Nephron (organoid): Measurements from ENCODE around the gene LPCAT1.

Experiments
- H3K27ac Mint-ChIP-seq, 3 experiments: 2 replicates each; pipeline ENCODE4 v1.8.0; 2020; ENCODE audit warnings: mixed read lengths in 3 of 3, mild to moderate bottlenecking in 2 of 3, moderate library complexity in 1 of 3
- H3K27me3 Mint-ChIP-seq: 2 replicates; pipeline ENCODE4 v1.8.0; 2021; ENCODE audit warnings: low read depth, mild to moderate bottlenecking, moderate library complexity, mixed read lengths
- H3K36me3 Mint-ChIP-seq: 2 replicates; pipeline ENCODE4 v1.8.0; 2020; ENCODE audit warnings: low read depth, mixed read lengths
- H3K4me1 Mint-ChIP-seq: 2 replicates; pipeline ENCODE4 v1.8.0; 2020; ENCODE audit warnings: mixed read lengths
- H3K4me3 Mint-ChIP-seq, 3 experiments: 2 replicates each; pipeline ENCODE4 v1.8.0; 2020; ENCODE audit warnings: mild to moderate bottlenecking in 3 of 3, mixed read lengths in 3 of 3, moderate library complexity in 2 of 3
- H3K9me3 Mint-ChIP-seq: 2 replicates; pipeline ENCODE4 v1.8.0; 2020; ENCODE audit warnings: mixed read lengths
- CTCF ChIP-seq, 3 experiments: fragments of 200-600 bp; sonication (generic); IDR thresholded peaks; one replicate each; pipeline ENCODE4 v1.5.0; 2021; ENCODE audit warnings: antibody characterized with exemption in 3 of 3; ENCODE audit not compliant: unreplicated experiment in 3 of 3

LPCAT1 gene

DNA sequence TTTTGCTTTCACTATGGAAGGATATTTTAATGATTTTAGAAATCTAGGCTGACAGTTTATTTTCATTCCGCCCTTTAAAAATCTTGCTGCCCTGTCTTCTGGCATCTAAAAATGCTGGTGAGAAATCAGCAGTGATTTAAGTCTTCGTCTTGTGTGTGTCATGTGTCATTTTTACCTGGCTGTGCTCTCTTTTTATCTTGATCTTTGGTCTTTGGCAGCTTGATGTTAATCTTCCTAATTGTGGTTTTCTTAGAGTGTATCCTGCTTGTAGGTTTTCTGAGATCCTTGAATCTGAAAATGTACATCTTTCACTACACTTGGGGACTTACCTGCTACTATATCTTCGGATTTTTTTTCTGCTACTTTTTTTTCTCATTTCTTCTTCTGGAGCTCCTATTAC, 11.9 kb upstream of the LPCAT1 start:
- Mint-ChIP-seq H3K36me3 (no peaks in the 10 kb centered on the region), H3K27me3 (peaks cover 30% of the 10 kb centered on the region), H3K4me1 (no peaks in the 10 kb centered on the region), H3K4me3 (no peak overlapping the region), H3K9me3 (no peaks in the 10 kb centered on the region), H3K27ac (no peak overlapping the region)
- TF ChIP-seq CTCF (IDR thresholded peaks at IDR 0.05; ENCODE audit: unreplicated experiment in 3 of 3) = no peak

DNA sequence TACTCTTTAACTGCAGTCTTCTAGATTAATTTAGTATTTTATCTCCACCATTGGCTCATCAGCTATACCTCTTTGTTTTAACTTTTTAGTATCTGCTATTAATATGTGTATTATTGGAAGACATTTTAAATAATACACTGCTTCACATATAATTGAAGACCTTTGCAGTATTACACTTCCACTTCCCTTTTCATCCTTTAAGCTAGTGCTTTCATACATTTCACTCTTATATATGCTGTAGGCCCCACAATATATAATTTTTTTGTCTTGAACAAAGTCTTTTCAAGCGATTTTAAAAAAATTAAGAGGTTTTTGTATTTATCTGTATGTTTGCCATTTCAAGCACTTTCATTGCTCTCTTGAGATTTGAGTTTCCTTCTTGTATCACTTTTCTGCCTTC, 8.6 kb upstream of the LPCAT1 start:
- no peaks in the 10 kb centered on the region for H3K36me3 Mint-ChIP-seq
- H3K4me3 Mint-ChIP-seq = no peak overlapping the region
- H3K27ac Mint-ChIP-seq = no peak overlapping the region
- no peaks in the 10 kb centered on the region for H3K4me1 Mint-ChIP-seq
- TF ChIP-seq CTCF (IDR thresholded peaks at IDR 0.05; ENCODE audit: unreplicated experiment in 3 of 3) = no peak
- peaks cover 39% of the 10 kb centered on the region for H3K27me3 Mint-ChIP-seq
- H3K9me3 Mint-ChIP-seq = no peaks in the 10 kb centered on the region

GRCh38 chr5:1529498-1529897, 5.7 kb upstream of the LPCAT1 start:
- no peaks in the 10 kb centered on the region for H3K9me3 Mint-ChIP-seq
- no peak for TF ChIP-seq CTCF (IDR thresholded peaks at IDR 0.05; ENCODE audit: unreplicated experiment in 3 of 3)
- peaks cover 21% of the 10 kb centered on the region for H3K27me3 Mint-ChIP-seq
- no peaks in the 10 kb centered on the region for H3K36me3 Mint-ChIP-seq
- H3K4me1 Mint-ChIP-seq = no peaks in the 10 kb centered on the region
- no peak overlapping the region for H3K4me3 Mint-ChIP-seq
- no peak overlapping the region for H3K27ac Mint-ChIP-seq

- Mint-ChIP-seq H3K27ac (peak overlapping the region in 1 of 3 experiments; percentile 15), H3K4me1 (peaks cover 2% of the 10 kb centered on the region), H3K9me3 (no peaks in the 10 kb centered on the region), H3K36me3 (no peaks in the 10 kb centered on the region), H3K4me3 (peak overlapping the region in 2 of 3 experiments; percentile 0 to 3), H3K27me3 (peaks cover 17% of the 10 kb centered on the region)
- no peak for TF ChIP-seq CTCF (IDR thresholded peaks at IDR 0.05; ENCODE audit: unreplicated experiment in 3 of 3)
Observed at GRCh38 chr5:1527533-1528205, 3.9 kb upstream of the LPCAT1 start.

- H3K4me3 Mint-ChIP-seq = peak overlapping the region in 2 of 3 experiments; percentile 25 to 36
- peaks cover 14% of the 10 kb centered on the region for H3K27me3 Mint-ChIP-seq
- H3K9me3 Mint-ChIP-seq = no peaks in the 10 kb centered on the region
- peaks cover 12% of the 10 kb centered on the region for H3K4me1 Mint-ChIP-seq
- H3K27ac Mint-ChIP-seq = peak overlapping the region in 1 of 3 experiments; percentile 15
- no peak for TF ChIP-seq CTCF (IDR thresholded peaks at IDR 0.05; ENCODE audit: unreplicated experiment in 3 of 3)
- H3K36me3 Mint-ChIP-seq = no peaks in the 10 kb centered on the region
Observed at GRCh38 chr5:1526681-1527131, 2.9 kb upstream of the LPCAT1 start.

- no peak for TF ChIP-seq CTCF (IDR thresholded peaks at IDR 0.05; ENCODE audit: unreplicated experiment in 3 of 3)
- H3K4me1 Mint-ChIP-seq = peaks cover 17% of the 10 kb centered on the region
- no peaks in the 10 kb centered on the region for H3K36me3 Mint-ChIP-seq
- H3K27me3 Mint-ChIP-seq = peaks cover 14% of the 10 kb centered on the region
- peak overlapping the region in 2 of 3 experiments; percentile 25 to 36 for H3K4me3 Mint-ChIP-seq
- no peaks in the 10 kb centered on the region for H3K9me3 Mint-ChIP-seq
- peak overlapping the region in 1 of 3 experiments; percentile 28 for H3K27ac Mint-ChIP-seq
Observed at GRCh38 chr5:1526190-1526631, 2.5 kb upstream of the LPCAT1 start.
